NCI-H774 (cell line): ENCODE data around the gene OR2A14.
"Not testable (repeated sequence)": the region's sequence is repeated elsewhere in the genome, so short reads cannot be mapped to it uniquely, and the experiment has no call there.

Source experiments
- DNase-seq: peaks from one replicate; lab custom pipeline; 2025; lab: John Stamatoyannopoulos, UW

The OR2A14 gene

GRCh38 chr7:144158861-144159260 is 35.9 kb downstream of the OR2A14 start:
- no peak for DNase-seq

GRCh38 chr7:144164784-144165183 is 41.8 kb downstream of the OR2A14 start:
- no peak for DNase-seq

DNA sequence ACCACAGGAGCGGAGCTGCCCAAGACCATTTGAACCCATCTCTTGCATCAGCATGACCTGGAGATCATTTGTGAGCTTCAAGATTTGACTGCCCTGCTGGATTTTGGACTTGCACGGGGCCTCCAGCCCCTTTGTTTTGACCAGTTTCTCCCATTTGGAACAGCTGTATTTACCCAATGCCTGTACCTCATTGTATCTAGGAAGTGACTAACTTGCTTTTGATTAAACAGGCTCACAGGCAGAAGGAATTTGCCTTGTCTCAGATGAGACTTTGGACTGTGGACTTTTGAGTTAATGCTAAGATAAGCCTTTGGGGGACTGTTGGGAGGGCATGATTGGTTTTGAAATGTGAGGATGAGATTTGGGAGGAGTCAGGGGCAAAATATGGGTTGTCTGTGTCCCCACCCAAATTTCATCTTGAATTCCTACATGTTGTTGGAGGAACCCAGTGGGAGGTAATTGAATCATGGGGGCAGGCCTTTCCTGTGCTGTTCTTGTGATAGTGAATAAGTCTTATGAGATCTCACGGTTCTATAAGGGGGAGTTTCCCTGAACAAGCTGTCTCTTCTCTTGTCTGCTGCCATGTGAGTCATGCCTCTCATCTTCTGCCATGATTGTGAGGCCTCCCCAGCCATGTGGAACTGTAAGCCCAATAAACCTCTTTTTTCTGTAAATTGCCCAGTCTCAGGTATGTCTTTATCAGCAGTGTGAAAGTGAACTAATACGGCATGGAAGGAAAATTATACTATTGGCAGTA is 48.8 kb downstream of the OR2A14 start:
- DNase-seq, result not testable (repeated sequence)

GRCh38 chr7:144174613-144175012 is 51.6 kb downstream of the OR2A14 start:
- no peak for DNase-seq

GRCh38 chr7:144178380-144179164 is 55.6 kb downstream of the OR2A14 start:
- not testable (repeated sequence) for DNase-seq

- not testable (repeated sequence) for DNase-seq
These were observed 56.1 kb downstream of the OR2A14 start for GRCh38 chr7:144179165-144179479.
